GM19035 (cell line): ENCODE measurements around the gene LIMS4.
A peak's percentile ranks its signal among the peaks of the same experiment; 100 is the strongest.
"Not testable (repeated sequence)": the region's sequence is repeated elsewhere in the genome, so short reads cannot be mapped to it uniquely, and the experiment has no call there.

Source experiments
- ATAC-seq: cut with Tn5 transposase; IDR thresholded peaks from one replicate; pipeline ENCODE4 v1.9.1; 2021; ENCODE audit not compliant: unreplicated experiment

Gene LIMS4, protein sequence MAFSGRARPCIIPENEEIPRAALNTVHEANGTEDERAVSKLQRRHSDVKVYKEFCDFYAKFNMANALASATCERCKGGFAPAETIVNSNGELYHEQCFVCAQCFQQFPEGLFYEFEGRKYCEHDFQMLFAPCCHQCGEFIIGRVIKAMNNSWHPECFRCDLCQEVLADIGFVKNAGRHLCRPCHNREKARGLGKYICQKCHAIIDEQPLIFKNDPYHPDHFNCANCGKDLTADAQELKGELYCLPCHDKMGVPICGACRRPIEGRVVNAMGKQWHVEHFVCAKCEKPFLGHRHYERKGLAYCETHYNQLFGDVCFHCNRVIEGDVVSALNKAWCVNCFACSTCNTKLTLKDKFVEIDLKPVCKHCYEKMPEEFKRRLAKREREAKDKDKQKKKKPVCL

DNA sequence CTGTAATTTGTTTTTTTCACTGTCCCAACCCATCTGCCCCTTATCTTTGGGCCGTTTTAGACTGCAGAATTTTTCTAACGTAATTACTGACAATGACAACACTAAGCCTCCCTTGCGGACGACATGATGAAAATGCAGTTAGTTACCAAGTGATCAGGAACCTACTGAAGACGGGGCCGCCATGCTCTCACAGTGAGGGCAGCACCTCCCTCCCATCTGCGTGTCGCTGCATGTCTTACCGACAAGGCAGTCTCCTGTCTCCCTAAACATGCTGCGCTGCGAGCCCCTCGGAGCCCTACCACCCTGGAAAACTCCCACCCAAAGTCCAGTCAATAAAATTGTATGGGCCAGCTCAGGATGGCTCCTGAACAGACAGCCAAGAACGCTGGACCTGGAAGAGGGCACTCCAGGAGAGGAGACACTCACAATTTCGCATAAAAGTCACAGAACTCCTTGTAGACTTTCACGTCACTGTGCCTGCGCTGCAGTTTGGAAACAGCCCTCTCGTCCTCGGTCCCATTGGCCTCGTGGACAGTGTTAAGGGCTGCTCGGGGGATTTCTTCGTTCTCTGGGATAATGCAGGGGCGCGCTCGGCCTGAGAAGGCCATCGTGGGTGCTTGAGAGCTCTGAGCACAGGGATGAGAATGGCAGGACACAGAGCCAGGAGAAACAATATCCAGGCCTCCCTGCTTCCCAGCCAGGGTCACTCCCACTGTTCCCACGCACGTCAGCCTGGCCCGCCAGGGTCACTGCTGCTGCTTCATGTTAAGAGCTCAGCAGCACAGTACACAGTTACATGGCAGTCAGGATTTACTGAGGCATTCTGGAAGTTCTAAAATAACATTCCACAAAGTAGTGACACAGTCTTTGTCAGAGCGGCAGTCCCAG, at the start of gene LIMS4:
Gene LIMS4 (minus strand): TSS at position 646 of the 888 bp plus-strand sequence. CDS start 38 bp downstream, at position 608.
- not testable (repeated sequence) for ATAC-seq

DNA sequence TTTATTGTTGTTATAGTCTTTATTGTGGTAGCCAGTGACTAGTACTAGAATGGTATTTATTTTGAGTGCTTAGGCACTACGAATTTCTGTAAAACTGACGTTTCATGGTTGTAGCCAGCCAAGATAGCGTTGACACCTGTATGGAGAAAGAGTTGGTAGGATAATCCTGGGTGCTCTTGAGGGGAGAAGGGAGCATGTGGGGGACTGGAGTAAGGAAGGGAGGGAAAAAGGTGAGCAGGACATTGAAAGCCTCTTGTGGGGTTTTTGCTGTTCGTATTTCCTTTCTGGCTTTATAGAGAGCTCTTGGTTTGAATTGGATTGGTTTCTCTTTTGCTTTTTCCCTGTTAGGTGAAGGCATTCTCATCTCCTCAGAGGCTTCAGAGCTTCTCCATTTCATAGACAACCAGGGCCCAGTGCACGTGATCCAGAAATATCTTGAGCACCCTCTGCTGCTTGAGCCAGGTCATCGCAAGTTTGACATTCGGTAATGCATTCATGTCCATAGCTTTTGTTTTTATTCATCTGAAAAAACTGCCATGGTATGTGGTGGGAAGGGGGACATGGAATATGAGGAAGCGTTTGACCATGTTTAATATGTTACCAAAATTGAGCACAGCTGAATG, 27.2 kb upstream of the LIMS4 start:
- ATAC-seq, result peak; percentile 74

DNA sequence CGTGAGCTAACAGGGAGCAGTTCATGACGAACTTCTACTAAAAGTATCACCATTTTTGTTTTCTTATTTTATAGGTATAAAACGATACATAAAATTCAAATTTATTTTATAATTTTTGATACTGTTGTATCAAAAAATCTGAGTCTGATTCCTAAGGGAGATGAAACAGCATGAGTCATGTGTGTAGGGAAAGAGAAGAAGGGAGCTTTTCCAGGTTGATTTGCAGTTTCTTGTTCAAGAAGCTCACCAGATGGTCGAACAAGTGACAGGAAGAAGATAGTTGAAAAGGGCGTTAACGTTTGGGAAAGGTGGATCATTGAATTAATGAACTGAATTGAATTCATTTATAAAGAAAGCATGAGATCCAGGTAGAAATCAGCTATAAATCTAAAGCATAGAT, 23.4 kb upstream of the LIMS4 start:
- not testable (repeated sequence) for ATAC-seq

DNA sequence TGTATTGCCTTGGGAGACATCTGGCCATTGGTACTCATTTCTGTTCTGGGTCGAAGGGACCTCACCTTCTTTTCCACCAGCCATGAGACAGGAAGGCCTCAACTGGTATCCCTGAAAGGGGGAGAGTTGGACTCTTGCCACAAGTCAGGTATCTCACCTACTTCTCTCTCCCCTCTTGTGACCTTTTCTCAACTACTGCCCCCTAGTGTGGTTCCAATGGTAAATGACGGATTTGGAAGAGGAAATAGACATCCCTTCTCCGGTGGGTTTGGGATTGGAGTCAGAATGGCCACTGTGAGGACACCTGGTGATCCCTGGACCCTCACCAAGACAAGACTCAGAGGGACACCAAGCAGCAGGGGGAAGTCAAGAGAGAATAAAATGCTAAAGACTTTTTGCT, 21.9 kb upstream of the LIMS4 start:
- not testable (repeated sequence) for ATAC-seq

DNA sequence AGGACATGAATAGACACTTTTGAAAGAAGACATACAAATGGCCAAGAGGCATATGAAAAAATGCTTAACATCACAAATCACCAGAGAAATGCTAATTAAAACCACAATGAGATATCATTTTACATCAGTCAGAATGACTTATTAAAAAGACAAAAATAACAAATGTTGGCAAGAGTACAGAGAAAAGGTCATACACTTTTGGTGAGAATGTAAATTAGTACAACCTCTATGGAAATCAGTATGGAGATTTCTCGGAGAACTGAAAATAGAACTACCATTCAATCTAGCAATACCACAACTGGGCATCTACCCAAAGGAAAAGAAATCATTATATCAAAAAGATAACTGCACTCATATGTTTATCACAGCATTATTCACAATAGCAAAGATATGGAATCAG, 16.4 kb upstream of the LIMS4 start:
- not testable (repeated sequence) for ATAC-seq

DNA sequence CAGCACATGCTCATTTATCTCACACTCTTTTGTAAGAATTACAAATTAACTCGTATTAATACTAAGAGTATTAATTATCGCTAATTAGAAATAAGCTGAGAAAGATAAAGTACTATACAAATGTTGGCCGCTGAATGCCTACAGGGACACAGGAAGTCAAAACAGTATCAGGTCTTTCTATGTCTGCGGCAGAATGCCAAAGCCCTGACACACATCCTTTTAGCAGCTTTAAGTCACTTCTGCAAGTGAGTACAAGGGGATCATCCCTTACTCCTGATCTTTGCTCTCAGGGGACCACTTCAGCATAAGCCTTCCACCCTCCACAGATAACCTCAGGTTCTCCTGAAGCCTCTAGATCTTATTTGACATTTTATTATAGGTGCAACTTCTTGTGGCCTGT, 10.1 kb upstream of the LIMS4 start:
- not testable (repeated sequence) for ATAC-seq

DNA sequence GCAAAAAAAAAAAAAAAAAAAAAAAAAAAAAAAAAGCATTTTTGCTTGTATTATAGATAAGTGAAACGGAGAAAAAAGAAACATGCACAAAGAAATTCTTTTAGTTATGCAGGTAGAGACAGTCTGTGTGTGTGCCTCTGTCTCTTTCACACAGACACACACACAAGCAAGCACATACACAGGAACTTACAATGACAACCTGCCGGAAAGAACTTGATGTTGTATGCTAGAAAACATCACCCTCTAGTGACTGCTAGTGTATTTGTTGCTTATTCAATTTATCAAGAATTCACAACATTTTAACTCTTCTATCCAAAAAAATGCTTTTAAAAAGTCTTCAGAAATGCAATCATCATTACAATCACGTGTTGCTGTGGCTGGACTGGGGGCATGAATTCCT, 8.6 kb upstream of the LIMS4 start:
- not testable (repeated sequence) for ATAC-seq

DNA sequence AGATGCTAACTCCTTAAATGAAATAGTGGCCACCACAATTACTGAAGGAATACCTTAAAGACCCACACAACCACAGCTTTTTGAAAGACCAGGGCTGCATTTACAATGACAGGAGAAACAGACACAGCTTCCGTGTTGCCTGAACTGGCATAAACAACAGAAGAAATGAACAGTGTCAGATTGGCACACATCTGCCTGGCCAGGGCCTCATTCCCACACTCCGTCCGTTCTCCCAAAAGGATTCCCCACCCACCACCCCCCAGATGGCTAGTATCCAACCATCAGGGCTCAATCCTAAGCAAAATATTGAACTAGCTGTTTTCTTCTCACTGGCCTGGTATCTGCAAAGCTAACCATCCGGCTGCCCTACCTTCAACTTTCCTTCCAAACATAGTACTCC, 7.5 kb upstream of the LIMS4 start:
- not testable (repeated sequence) for ATAC-seq

DNA sequence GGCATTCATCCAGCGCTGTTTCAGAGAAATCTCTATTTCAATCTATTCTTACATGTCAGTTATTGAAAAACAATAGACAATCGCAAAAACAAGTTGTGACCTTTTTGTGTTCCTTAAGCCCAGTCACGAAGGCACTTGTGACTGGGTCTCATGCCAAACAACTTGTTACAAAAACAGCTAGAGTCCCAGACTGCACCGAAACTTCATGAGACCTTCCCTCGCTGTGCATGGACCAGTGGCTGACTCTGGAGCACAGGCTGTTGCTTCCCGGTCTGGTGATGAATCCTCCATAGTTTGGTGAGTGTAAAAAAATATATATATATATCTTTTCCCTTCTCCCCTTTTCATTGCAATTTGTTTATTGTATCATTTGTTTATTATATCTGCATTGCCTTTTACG, 4.8 kb upstream of the LIMS4 start:
- not testable (repeated sequence) for ATAC-seq

DNA sequence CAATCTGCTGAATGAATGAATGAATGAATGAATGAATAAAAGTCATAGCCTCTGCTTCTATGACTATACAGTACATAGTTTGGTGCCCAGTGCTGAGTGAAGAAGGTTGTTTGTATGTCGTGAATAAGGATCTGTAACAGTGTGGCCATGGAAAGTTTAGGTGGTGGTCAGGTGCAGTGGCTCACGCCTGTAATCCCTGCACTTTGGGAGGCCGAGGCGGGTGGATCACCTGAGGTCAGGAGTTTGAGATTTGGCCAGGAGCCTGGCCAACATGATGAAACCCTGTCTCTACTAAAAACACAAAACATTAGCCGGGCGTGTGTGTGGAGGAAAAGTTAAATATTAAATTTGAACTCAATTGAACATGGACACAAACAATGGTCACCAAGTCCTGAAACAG, 4.3 kb upstream of the LIMS4 start:
- not testable (repeated sequence) for ATAC-seq

DNA sequence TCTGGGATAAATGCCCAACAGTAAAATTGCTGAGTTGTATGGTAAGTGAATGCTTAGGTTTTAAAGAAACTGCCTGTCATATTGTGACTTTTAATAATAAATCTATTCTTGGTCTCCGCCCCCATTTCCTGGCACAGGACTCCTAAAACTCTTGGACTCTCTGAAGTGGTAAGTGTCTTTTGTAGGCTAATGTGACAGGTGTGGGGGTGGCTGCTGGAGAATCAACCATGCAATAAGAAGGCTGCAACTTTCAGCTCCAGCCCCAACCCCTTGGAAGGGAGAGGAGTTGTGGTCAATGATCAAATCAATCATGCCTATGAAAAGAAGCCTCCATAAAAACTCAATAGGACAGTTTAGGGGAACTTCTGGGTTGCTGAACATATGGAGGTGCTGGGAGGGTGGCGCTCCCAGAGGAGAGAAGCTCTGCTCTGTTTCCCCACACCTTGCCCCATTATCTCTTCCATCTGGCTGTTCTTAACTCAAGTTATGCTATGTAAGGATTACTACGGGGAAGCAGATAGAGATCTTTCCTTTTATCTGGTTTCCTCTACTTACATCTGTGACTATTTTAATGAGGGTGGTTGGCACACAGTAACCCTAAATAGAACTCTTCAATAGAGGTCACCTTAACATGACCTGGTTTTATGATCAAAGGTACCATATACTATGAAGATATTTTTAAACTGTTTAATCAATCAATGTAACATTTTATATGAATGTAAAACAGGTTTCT, 3.2 kb upstream of the LIMS4 start:
- ATAC-seq, result not testable (repeated sequence)

DNA sequence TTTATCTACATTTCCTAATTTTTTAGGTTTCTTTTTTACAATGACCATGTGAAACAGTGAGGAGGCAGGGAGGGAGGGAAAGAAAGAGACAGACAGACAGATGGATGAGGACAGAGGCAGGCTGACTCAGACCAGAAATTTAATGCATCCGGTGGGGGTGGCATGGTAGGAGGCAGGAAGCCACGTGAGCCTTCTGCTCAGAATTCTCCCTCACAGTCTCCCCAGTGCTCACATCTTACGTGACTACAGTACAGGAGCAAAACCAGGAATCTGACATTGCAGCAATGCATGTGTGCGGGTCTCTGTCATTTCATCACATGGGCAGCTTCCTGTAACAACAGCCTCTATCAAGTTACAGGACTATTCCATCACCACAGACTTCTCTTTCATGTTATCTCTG, 2.3 kb upstream of the LIMS4 start:
- ATAC-seq, result peak; percentile 95

DNA sequence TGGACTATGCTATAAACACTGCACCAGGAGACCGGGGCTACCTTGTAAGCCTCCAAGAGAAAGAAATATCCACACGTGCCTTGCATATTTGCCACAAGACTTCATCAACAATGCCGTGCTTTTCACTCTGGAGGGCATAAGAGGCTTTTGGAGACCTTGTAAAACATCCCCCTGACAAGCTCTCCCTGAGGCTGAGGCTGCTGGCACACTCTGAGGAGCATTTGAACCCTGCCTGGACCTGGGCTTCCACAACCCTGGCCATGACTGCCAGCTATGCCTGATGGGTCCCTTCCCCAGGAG, 393 bp upstream of the LIMS4 start:
- not testable (repeated sequence) for ATAC-seq

DNA sequence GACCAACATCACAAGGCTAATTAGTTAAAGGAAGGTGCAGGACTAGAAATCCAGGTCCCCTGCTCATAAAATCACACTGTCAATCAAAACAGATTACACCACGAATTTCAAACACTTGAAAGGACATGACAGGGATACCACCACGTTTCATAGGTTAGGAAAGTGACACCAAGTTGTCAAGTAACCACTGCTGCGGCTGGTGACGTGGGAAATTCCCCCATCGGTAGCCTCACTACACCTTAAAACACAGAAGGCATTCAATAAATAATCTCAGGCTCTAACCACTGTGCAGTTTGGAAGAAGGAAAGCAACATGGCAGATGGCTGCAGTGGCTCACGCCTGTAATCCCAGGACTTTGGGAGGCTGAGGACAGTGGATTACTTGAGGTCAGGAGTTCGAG, 3.7 kb downstream of the LIMS4 start:
- ATAC-seq, result not testable (repeated sequence)

DNA sequence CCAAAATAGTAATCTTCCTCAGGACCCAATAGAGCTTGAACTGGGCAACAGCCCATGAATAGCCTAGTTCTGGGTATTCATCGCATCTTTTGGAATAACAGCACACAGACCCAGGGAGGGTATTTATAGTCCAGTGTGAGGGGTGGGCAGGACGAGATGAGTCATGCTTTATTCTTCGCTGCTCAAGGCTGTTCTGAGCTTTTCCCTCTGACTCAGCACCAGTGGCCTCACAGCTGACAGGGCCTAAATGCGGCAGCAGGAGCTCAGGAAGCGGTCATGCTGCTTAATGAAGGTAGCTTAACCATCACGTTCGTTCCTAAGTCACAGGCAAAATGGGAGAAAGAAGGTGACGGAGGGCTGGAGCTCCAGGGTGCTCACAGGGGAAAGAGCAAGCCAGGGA, 7.3 kb downstream of the LIMS4 start:
- peak; percentile 83 for ATAC-seq

DNA sequence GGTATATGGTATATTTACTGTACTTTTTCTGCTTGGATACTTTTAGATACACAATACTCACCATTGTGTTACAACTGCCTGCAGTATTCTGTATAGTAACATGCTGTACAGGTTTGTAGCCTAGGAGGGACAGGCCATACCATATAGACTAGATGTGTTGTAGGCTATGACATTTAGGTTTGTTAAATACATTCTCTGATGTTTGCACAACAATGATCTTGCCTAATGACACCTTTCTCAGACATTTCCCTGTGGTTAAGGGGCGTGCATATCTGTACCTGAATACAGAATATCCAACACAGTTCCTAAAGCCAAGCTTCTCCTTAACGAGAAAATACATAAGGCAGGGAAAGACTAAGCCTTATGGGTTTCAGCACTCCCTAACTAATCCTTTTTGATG, 10.2 kb downstream of the LIMS4 start:
- ATAC-seq, result not testable (repeated sequence)

DNA sequence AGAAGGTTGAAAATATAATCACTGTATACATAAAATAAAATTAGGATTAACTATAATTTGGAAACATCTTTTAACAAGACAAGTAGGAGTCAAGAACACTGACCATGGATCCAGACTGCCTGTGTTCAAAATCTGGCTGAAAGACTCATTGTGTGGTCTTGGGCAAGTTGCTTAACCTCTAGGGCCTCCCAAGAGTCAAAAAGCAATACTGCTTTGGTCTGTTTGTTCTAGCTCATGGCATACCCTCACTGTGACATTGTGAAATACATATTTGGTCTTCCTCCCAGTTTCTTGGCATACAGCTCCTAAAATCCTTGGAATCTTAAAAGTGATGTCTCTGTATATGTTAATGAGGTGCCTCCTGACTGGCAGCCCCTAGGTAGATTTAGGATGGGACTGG, 12.3 kb downstream of the LIMS4 start:
- ATAC-seq, result not testable (repeated sequence)

DNA sequence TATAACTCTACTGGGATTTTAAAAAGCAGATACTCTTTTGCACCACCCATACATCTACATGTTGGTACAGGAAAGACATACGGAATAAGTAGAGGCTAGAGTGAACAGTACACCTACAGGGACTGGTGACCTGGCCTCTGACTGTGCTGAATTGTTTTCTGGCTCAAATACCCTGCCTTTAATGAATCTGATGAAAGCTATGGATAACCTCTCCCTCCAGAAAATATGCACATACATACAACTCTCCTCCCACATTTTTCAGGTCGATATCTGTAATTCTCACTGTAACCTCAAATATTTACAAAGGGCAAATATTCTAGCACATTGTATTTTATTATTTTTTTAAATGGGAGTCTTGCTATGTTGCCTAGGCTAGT, 15.4 kb downstream of the LIMS4 start:
- not testable (repeated sequence) for ATAC-seq

DNA sequence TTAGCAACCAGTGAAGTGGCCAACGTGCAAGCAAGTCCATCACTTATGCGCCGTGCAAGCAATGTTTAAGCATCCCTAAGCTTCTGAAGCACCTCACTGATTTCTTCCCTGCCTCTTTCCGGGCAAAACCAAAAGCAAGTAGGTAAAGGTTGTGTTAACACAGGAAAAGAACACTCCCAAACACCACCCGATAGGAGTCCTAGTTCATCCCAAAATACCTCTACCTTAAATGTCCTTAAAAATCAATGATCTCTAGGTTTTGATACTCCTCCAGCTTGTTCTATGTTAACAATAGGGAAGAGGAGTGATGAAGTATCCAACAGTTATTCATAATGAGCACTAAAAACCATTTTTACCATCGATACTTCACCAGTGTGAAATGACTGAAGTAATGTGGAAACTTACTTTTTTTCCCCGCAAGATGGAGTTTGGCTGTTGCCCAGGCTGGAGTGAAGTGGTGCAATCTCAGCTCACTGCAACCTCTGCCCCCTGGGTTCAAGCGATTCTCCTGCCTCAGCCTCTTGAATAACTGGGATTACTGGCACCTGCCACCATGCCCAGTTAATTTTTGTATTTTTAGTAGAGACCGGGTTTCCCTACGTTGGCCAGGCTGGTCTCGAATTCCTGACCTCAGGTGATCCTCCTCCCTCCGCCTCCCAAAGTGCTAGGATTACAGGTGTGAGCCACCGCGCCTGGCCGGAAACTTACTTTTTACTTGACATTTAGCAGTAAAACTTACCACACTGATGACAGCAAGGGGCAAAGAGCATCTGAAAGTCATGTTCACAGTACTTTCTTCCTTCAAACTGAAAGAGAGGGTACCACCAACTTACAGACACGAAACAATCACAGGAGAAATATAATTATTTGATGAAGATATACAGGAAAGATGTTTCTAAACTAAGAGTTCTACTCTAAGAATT, 16.1 kb downstream of the LIMS4 start:
- not testable (repeated sequence) for ATAC-seq
